IPS-11a (cell line): ENCODE data around the gene AJAP1.

ENCODE experiments used
- H3K4me3 ChIP-seq: one replicate; pipeline ENCODE4 v1.5.1; 2013; ENCODE audit warnings: low read depth, low read length, control low read depth

Gene AJAP1

DNA sequence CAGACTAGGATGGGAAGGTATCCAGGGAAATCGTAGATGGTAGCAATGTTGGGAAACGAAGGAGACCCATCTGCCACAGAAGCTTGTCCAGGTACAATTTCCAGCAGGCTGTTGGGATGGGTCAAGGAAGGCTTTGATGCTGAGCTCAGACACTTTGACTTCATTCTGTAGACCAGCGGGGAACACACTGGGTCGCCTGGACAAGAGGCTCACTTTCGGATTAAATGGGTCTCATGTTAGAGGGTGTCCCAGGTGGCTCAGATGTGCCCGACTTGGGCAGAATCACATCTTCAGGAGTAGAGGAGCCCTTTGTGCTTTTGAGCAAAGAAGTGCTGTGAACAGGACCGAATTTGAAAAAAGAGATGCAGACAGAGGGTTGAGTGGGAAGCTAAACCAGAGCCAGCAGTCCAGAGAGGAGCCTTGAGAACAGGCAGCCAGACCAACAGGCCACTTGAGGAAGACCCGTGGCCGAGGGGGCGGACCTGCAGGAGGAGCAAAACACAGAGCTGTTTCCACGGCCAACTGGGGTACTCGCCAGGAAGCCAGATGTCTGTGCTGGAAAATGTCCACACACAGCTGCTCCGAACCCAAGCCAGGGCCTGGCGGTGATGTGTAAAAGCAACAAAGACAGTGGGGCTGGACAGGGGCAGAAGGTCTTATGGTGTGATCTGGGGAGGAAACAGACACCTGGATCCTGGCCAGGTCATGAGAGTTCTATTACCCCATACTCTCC lies 146.9 kb downstream of the AJAP1 start:
- no peak overlapping the region for H3K4me3 ChIP-seq

DNA sequence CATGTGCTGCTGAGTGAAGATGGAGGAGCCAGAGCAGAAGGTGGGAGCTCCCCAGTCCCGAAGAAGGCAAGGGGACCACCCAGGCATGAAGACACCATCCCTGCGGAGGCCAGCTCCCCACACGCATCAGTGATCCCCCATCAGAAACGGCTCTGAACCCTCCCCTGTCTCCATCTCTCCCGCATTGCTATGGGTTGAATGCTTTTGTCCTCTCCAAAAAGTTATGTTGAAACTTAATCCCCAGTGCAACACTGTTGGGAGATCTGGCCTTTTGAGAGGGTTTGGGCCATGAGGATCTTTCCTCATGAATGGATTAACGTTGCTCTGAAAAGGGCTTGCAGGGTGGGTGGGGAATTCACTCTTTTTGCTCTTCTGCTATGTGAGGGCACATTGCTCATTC lies 147.6 kb downstream of the AJAP1 start:
- H3K4me3 ChIP-seq = no peak overlapping the region

DNA sequence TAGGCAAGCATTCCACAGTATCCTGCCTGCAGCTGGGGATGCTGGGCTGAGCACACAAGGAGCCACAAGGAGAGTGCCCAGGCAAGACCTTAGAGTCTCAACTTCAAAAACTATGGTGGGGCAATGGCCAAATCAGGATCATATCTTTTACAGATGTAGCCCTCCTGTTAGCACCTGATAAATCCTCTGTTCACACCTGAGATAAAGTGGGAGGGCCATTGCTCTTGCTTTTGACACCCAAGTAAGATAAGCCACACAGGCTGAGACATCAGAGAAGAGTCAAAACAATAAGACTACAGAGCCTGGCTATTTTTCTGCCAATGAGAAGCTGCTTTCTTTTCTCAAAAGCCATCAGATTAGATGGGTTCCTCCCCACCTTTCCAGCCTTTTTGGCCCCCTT lies 148.9 kb downstream of the AJAP1 start:
- no peak overlapping the region for H3K4me3 ChIP-seq

DNA sequence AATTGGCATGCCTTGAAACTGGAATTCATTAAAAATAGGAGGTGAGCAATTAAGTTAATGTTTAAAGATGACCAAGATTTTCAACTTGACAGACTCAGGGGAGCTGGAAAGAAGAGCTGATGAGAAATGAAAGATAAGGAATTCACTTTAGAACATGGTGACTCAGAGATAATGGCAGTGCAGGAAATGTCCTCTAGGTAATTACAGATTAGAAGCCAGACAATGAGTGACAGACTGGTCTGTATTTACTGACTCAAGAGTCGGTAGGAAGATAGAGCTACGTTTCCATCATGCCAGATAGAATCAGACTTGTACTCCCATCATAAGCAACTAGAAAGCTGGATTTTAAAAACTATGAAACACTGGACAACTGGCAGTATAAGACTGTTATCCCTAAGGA lies 151.6 kb downstream of the AJAP1 start:
- H3K4me3 ChIP-seq = no peak overlapping the region

DNA sequence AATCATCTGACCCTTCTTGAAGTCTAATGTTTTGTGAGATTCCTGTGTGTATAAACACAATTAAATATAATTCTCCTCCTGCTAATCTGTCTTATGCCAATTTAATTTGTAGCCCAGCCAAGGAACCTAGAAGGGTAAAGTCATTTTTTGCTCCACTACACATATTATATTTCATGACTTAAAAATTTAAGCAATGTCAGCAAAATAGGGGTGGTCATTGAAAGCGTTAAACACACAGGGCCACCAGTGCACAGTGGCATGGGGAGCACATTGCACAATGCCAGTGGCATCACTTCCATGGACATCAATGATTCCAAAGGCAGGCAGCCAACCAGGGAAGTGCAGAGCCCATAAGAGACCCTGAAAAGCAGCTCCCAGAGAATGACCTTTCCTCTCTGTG lies 166.1 kb downstream of the AJAP1 start:
- no peak overlapping the region for H3K4me3 ChIP-seq

DNA sequence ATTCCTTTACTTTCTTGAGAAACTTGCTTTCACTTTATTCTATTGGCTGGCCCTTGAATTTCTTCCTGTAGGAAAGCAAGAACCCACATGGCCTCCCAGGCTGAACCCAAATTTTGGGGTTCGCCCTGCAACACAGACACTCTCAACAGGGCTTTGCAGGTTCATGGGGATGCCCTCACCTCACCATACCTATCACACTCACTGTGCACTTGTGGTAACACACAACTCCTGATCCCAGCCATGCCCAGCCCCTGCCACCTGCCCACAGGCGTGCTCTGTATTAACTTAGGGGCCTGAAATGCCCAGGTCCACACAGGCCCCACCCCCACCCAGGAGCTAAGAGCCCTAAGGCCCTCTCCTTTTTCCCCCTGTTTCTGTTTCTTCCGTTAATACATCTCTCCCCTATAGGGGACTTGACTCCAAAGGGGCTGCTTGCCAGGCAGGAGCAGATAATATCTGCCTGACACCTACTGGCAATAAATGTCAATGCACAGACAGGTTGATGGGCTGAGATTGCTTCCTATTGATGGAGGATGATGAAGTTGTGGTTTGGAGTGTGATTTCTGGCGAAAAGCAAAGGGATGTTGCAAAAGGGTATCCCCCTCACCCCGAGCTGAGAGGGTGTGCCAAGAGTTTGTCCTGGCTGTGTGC lies 171.5 kb downstream of the AJAP1 start:
- no peak overlapping the region for H3K4me3 ChIP-seq

DNA sequence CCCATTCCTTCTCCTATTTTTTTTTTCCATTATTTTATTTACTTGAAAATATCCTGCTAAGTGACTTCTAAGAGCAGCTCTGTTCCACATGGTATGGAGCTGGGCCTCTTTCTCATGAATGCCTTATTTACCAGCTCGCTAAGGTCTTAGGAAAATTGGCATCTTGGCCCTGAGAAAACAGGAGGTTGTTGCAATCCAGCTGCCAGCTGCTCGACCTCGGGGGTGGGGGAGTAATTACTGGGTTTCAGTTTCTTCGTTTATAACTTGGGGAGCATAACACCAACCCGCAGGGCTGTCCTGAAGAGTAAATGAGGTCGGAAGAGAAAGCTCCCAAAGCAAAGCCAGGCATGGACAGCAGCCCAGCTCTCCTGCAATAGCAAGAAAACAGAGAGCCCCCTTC lies 176.3 kb downstream of the AJAP1 start:
- H3K4me3 ChIP-seq = no peak overlapping the region

DNA sequence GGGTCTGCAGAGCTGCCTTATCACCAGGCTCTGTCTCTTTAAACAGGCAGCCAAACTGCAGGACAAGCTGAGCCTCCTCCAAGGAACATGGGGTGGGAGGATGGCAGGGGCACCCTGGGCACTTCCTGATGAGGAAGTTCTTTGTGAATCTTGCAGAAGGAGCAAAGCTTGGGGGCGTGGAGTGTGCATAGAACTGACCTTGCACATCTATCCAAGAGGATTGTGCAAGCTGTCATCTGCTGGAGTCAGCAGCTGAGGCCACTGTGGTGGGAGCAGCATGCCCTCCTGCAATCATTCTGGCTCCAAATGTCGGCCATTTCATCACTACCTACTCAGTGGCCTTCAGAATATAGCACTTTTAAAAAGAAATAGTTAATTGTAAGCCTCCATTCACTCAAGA lies 182.2 kb downstream of the AJAP1 start:
- H3K4me3 ChIP-seq = no peak overlapping the region

DNA sequence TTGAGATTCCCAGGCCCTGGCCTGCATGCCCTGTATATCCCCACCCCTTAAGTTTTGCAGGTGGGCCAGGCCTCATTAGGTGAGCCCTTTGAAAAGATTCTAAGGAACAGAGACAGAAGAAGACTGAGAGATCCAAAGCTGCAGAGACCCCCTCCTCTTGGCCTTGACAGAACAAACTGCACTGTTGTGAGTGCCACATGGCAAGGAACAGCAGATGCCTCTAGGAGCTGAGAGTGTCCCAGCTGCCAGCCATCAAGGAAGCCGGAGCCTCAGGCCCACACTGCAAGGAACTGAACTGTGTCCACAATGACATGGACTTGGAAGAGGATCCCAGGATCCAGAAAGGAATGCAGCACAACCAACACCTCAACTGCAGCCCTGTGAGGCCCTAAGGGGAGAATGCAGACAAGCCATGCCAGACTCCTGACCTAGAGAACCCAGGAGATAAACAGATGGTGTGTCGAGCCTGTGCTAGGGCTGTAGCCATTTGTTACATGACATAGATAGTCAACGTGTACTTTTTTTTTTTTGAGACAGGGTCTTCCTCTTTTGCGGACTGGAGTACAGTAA lies 182.7 kb downstream of the AJAP1 start:
- H3K4me3 ChIP-seq = no peak overlapping the region

DNA sequence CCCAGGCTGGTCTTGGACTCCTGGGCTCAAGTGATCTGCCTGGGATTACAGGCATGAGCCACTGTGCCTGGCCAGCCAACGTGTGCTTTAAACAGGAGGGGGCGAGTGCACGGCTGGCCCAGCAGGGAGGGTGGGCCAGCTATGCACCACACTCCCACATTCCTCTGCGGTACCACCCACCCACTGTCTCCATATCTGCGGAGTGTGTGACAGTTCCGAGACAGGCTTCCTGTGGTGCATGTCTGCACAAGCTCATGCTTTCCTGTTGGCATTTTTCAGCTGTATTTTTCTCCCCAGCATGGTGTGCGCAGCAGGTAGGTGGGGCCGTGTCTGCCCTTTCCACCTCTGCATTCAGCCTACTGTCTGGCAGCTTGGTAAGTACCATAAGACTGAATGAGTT lies 183.3 kb downstream of the AJAP1 start:
- H3K4me3 ChIP-seq = no peak overlapping the region

DNA sequence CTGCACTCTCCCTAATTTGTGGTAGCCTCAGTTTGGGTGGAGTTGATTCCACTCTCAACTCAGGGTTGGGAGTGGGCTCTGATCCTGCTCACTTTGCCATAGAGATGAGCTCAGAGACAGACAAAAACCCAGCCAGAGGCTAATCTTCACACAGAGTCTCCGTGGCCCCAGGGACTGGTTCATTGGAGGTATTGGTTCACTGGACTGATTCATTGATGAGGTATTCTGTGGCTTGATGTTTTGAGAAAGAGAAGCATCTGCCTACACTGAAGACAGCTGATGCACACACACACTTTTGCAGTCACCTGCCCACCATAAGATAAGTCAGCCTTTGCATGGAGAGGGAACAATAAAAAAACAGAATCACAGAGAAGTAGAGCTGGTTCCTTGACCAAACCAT lies 183.8 kb downstream of the AJAP1 start:
- H3K4me3 ChIP-seq = no peak overlapping the region
